ENCODE measurements around the gene DMRT1. TPM values are rescaled to one million over a fixed set of nuclear protein-coding genes. Genes with fewer than 3 reads are reported as not detected.

Gene DMRT1
- total and polyA plus RNA-seq, 9 of the 15 experiments (the other 6 are each of a cell fraction or from before 2014, with no cell fraction given) = not detected

GRCh38 chr9:977838-978830 lies 136.6 kb downstream of the DMRT1 start:
- CTCF ChIA-PET (ENCODE audit: low intra/inter-chr PET ratio) = no interaction called here
- H3K4me2 ChIP-seq (ENCODE audit: insufficient read depth, low read length) = no peak overlapping the region
- no peaks in the 10 kb centered on the region for H4K20me1 ChIP-seq (replicated peaks; ENCODE audit: control insufficient read depth, insufficient read depth, low read length)
- no peaks in the 10 kb centered on the region for H3K9me3 ChIP-seq (replicated peaks; ENCODE audit: control insufficient read depth, insufficient read depth, low read depth, low read length)
- POLR2A ChIA-PET = no interaction called here
- H3K9me1 ChIP-seq (ENCODE audit: control insufficient read depth, insufficient read depth, low read length) = no peaks in the 10 kb centered on the region
- FAIRE-seq = no peak
- BruUV-seq (replicated peaks) = no TSS peak
- no peak for ATAC-seq
- H2AFZ ChIP-seq (ENCODE audit: low read depth, low read length) = no peak overlapping the region
- no peak overlapping the region for H3K4me3 ChIP-seq
- in situ Hi-C loops (cut with MboI) = no loop called here
- H3K27ac ChIP-seq (ENCODE audit: extremely low read depth, low read depth, low read length) = no peak overlapping the region
- H3K9ac ChIP-seq (ENCODE audit: insufficient read depth in 1 of 2, low read depth in 2 of 2, low read length in 2 of 2) = no peak overlapping the region
- no peak for DNase-seq (ENCODE audit: extremely low read depth in 1 of 4, low spot score in 3 of 4)
- no peaks in the 10 kb centered on the region; a peak in 1 of 5 replicates for H3K4me1 ChIP-seq (replicated peaks in 1 of 2; ENCODE audit: control insufficient read depth in 2 of 2, insufficient read depth in 2 of 2, low read length in 2 of 2)
- intact Hi-C loops (cut with micrococcal nuclease) = no loop called here
- H3K36me3 ChIP-seq (ENCODE audit: control insufficient read depth, insufficient read depth, low read length) = no peaks in the 10 kb centered on the region
- 0% methylated on average over 16 of the region's 19 CpGs for WGBS (ENCODE audit: insufficient coverage, low coverage, missing lambda C conversion rate)
- H3K79me2 ChIP-seq (ENCODE audit: control insufficient read depth, insufficient read depth, low read length) = no peaks in the 10 kb centered on the region
- peaks cover 0 to 41% of the 10 kb centered on the region in 2 experiments; a peak in 2 of 5 replicates for H3K27me3 ChIP-seq (ENCODE audit: control insufficient read depth in 2 of 2, insufficient read depth in 2 of 2, low read length in 2 of 2)
- TF ChIP-seq ETV6 (IDR thresholded peaks at IDR 0.05; ENCODE audit: borderline replicate concordance in 1 of 2, low read depth in 2 of 2, low read length in 1 of 2) = no peak
- no peak for TF ChIP-seq ETV6 (CRISPR knock-in tag; IDR thresholded peaks at IDR 0.05; ENCODE audit: borderline replicate concordance)
- no peak for TF ChIP-seq ZNF589 (CRISPR knock-in tag; IDR thresholded peaks at IDR 0.05; ENCODE audit: low read depth)
- no peak for TF ChIP-seq AFF4 (CRISPR knock-in tag; IDR thresholded peaks at IDR 0.05)
- no peak for TF ChIP-seq ZNF224 (CRISPR knock-in tag; IDR thresholded peaks at IDR 0.05)
- no peak for TF ChIP-seq ILK (tag; IDR thresholded peaks at IDR 0.05; ENCODE audit: borderline replicate concordance, low read depth)
- TF ChIP-seq FOSL1 (tag; conservative IDR thresholded peaks at IDR 0.05) = no peak
- TF ChIP-seq IRF9 (tag; IDR thresholded peaks at IDR 0.05) = no peak
- no peak for TF ChIP-seq BCOR (IDR thresholded peaks at IDR 0.05)
- no peak for TF ChIP-seq RERE (CRISPR knock-in tag; IDR thresholded peaks at IDR 0.05; ENCODE audit: borderline replicate concordance)

All from K562 (cell line).